Measurements from ENCODE around the gene ADAMTS12. TPM values are rescaled to one million over a fixed set of nuclear protein-coding genes. Genes with fewer than 3 reads are reported as not detected.

Gene ADAMTS12
- total and polyA plus RNA-seq, 2 of the 8 experiments (the other 6 are each of a cell fraction or from before 2014, with no cell fraction given), result 6.4 to 12.8 TPM

DNA sequence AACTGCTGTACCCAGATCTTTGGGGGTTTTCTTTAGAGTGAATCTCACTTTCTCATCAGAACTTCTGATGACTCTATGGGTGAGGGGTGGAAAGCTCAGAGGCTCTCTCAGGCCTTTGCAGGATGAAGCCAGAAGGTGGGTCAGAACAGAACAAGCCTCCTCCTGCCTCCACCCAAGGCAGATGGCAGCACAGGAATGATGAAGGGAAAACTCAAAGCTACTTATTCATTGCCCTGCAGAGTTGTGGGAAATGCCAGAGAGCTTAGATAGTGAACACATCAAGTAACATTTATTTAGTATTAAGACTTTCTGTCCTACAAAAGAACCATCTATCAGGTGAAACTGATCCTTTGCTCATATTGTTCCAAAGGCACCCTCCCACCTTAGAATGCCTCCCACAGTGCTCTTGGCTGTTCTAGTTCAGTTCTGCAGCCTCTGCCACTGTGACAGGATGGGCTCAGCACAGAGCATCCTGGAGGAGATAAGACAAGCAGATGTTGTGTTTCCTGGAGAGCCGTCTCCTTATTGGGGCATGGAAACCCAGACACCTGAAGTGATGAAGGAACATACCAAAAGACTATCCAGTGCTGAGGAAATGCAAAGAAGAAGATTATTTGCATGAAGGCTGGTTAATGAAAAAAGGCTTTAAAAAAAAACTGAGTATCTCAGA is 146.6 kb downstream of the ADAMTS12 start:
- WGBS, 2 experiments (ENCODE audit: extremely low coverage in 1 of 2, insufficient coverage in 1 of 2, insufficient read length in 1 of 2, insufficient replicate concordance in 2 of 2, low coverage in 1 of 2, low lambda C conversion rate in 2 of 2, missing lambda C conversion rate in 1 of 2), result 93% methylated on average over 1 of the region's 1 CpG; no CpG with 5 or more reads in 1 of the 2 experiments
- no peak overlapping the region for H4K5ac ChIP-seq (ENCODE audit: insufficient read length, low read depth, low read length)
- ChIA-PET CTCF (ENCODE audit: partially characterized antibody) (interaction anchor here (1.0 to 1.2 kb wide), 2 partner anchors 10 to 12 kb away, joined by 3 to 6 read pairs; no protein-coding TSS in a partner anchor), POLR2A (ENCODE audit: partially characterized antibody) (interaction anchor here (1.4 to 1.5 kb wide), 2 partner anchors 12 to 18 kb away, joined by 3 read pairs; no protein-coding TSS in a partner anchor)
- no peak overlapping the region for H4K8ac ChIP-seq (ENCODE audit: extremely low read depth, insufficient read depth, low read length)
- no peaks in the 10 kb centered on the region for H3K27me3 ChIP-seq (replicated peaks in 1 of 4; ENCODE audit: control insufficient read depth in 3 of 4, extremely low read depth in 1 of 4, insufficient read depth in 3 of 4, low read length in 3 of 4)
- no peak overlapping the region for H3K4ac ChIP-seq (replicated peaks; ENCODE audit: insufficient read length, low read depth, low read length)
- H3K27ac ChIP-seq (ENCODE audit: low read depth, low read length), result no peak overlapping the region
- FAIRE-seq (no peak), DNase-seq (ENCODE audit: low read depth in 1 of 2, low spot score in 2 of 2) (no peak)
- H2AFZ ChIP-seq (ENCODE audit: low read length), result no peak overlapping the region
- no peak overlapping the region for H3K4me3 ChIP-seq (ENCODE audit: extremely low read depth in 1 of 4, insufficient read depth in 2 of 4, low read depth in 3 of 4, low read length in 4 of 4)
- H2BK20ac ChIP-seq (ENCODE audit: low read length), result no peak overlapping the region
- no peak overlapping the region for H4K91ac ChIP-seq (replicated peaks; ENCODE audit: insufficient read length, low read length)
- H2BK15ac ChIP-seq (ENCODE audit: low read length), result no peak overlapping the region
- no peaks in the 10 kb centered on the region for H3K36me3 ChIP-seq (ENCODE audit: control insufficient read depth in 2 of 4, insufficient read depth in 4 of 4, low read length in 3 of 4)
- no peaks in the 10 kb centered on the region for H3K79me1 ChIP-seq (ENCODE audit: low read depth, low read length)
- H3K4me1 ChIP-seq (replicated peaks in 1 of 4; ENCODE audit: control insufficient read depth in 3 of 4, insufficient read depth in 4 of 4, low read length in 3 of 4), result no peaks in the 10 kb centered on the region
- no peak overlapping the region for H2AK5ac ChIP-seq (ENCODE audit: low read depth, low read length)
- H3K56ac ChIP-seq (replicated peaks; ENCODE audit: insufficient read length, low read depth, low read length), result no peak overlapping the region
- H2BK5ac ChIP-seq (ENCODE audit: low read depth, low read length), result no peak overlapping the region
- no peak overlapping the region for H3K23ac ChIP-seq (ENCODE audit: insufficient read length)
- no peak overlapping the region for H3K18ac ChIP-seq (ENCODE audit: extremely low read depth, low read length)
- H2BK120ac ChIP-seq (replicated peaks; ENCODE audit: low read depth, low read length), result no peak overlapping the region
- H3K9ac ChIP-seq (replicated peaks in 1 of 4; ENCODE audit: extremely low read depth in 1 of 4, low read depth in 3 of 4, low read length in 3 of 4), result no peak overlapping the region
- H4K20me1 ChIP-seq (replicated peaks in 1 of 2; ENCODE audit: control insufficient read depth in 1 of 2, insufficient read depth in 2 of 2, low read length in 2 of 2), result peaks cover 0 to 1% of the 10 kb centered on the region in 2 experiments
- no peak overlapping the region for H2BK12ac ChIP-seq (ENCODE audit: low read depth, low read length)
- H3K9me3 ChIP-seq (ENCODE audit: insufficient read depth in 2 of 2, low read depth in 1 of 2, low read length in 1 of 2), result no peaks in the 10 kb centered on the region
- H3K23me2 ChIP-seq (ENCODE audit: low read depth, low read length), result peaks cover 1% of the 10 kb centered on the region; the same call in 1 of the 2 replicates
- no peak overlapping the region for H3K4me2 ChIP-seq (ENCODE audit: insufficient read depth in 1 of 2, low read depth in 2 of 2, low read length in 2 of 2)
- H3K79me2 ChIP-seq (ENCODE audit: control insufficient read depth in 1 of 2, insufficient read depth in 2 of 2, low read length in 2 of 2), result no peaks in the 10 kb centered on the region
- H3K14ac ChIP-seq (ENCODE audit: insufficient read length), result no peak overlapping the region
- TF ChIP-seq, protein P1, sequence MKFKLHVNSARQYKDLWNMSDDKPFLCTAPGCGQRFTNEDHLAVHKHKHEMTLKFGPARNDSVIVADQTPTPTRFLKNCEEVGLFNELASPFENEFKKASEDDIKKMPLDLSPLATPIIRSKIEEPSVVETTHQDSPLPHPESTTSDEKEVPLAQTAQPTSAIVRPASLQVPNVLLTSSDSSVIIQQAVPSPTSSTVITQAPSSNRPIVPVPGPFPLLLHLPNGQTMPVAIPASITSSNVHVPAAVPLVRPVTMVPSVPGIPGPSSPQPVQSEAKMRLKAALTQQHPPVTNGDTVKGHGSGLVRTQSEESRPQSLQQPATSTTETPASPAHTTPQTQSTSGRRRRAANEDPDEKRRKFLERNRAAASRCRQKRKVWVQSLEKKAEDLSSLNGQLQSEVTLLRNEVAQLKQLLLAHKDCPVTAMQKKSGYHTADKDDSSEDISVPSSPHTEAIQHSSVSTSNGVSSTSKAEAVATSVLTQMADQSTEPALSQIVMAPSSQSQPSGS (IDR thresholded peaks at IDR 0.05; ENCODE audit: low read length), result no peak
- TF ChIP-seq HDAC6 (IDR thresholded peaks at IDR 0.05; ENCODE audit: low read depth, low read length), result no peak
- TF ChIP-seq SP2 (IDR thresholded peaks at IDR 0.05; ENCODE audit: low read length), result no peak
- TF ChIP-seq EZH2 (IDR thresholded peaks at IDR 0.05; ENCODE audit: low read depth, low read length, severe bottlenecking), result no peak
- no peak for TF ChIP-seq EGR1 (IDR thresholded peaks at IDR 0.05; ENCODE audit: borderline replicate concordance, low read depth, low read length)
- no peak for TF ChIP-seq JUN (IDR thresholded peaks at IDR 0.05; ENCODE audit: low read depth, low read length)
- TF ChIP-seq SIN3A (conservative IDR thresholded peaks at IDR 0.05 in 1 of 2, IDR thresholded peaks at IDR 0.05 in 1 of 2; ENCODE audit: low read depth in 1 of 2, low read length in 2 of 2), result no peak
- TF ChIP-seq CTBP2 (IDR thresholded peaks at IDR 0.05; ENCODE audit: borderline replicate concordance, insufficient read depth, insufficient read length, low read length), result no peak
- TF ChIP-seq TEAD4 (IDR thresholded peaks at IDR 0.05; ENCODE audit: low read depth, low read length), result no peak
- TF ChIP-seq SP4 (IDR thresholded peaks at IDR 0.05; ENCODE audit: low read length), result no peak
- no peak for TF ChIP-seq RXRA (IDR thresholded peaks at IDR 0.05; ENCODE audit: insufficient read depth, low read depth, low read length)

Measured in H1 (cell line).